K562 (cell line): ENCODE data around the gene IRF8. TPM values are rescaled to one million over a fixed set of nuclear protein-coding genes. Genes with fewer than 3 reads are reported as not detected.

ENCODE experiments used
- ATAC-seq: fragments of 200-7000 bp; cut with Tn5 transposase; 3 replicates; pipeline ENCODE4 v1.9.1; 2020; ENCODE audit warnings: moderate library complexity
- BruUV-seq: library from RNA; stranded (reverse); fragments of 400-500 nt; replicated peaks from 2 replicates; lab custom pipeline; 2021; lab: Mats Ljungman, UMichigan
- CTCF ChIA-PET: fragments of 300-600 bp; formaldehyde crosslinking; extraction: SDS; loops from one replicate; lab custom pipeline; 2021; ENCODE audit warnings: low intra/inter-chr PET ratio; lab: Yijun Ruan, JAX
- POLR2A ChIA-PET: fragments of 300-600, 350-650 bp; sonication (Branson Sonifier 250); formaldehyde crosslinking; extraction: SDS; loops from one replicate; lab custom pipeline; 2021; ENCODE audit warnings: antibody characterized with exemption, inconsistent platforms; lab: Yijun Ruan, JAX
- DNase-seq, 4 experiments: peaks; one replicate each; pipeline versions ENCODE4 v3.0.0 to v3.0.0-alpha.2; 2011 to 2018; ENCODE audit warnings: low spot score in 3 of 4, mixed read lengths in 3 of 4; ENCODE audit errors: extremely low read depth in 1 of 4
- FAIRE-seq: peaks from 2 replicates; lab custom pipeline; 2011; peaks lifted over from hg19 to GRCh38; lab: Jason Lieb, UNC
- H2AFZ ChIP-seq: 2 replicates; pipeline ENCODE4 v1.6.0; 2011; ENCODE audit warnings: low read depth, low read length, control low read depth, inconsistent platforms
- H3K27ac ChIP-seq: fragments of 200-600 bp; 3 replicates; pipeline ENCODE4 v1.8.0; 2011; ENCODE audit warnings: low read depth, mild to moderate bottlenecking, control low read depth, inconsistent platforms, low read length, moderate library complexity, mixed read lengths; ENCODE audit errors: extremely low read depth
- H3K27me3 ChIP-seq, 2 experiments: fragments of 300-600 bp in 1 of 2; 2 replicates in 1 of 2; 3 replicates in 1 of 2; pipeline versions ENCODE4 v1.6.0 to v1.8.0; 2011; ENCODE audit warnings: inconsistent platforms in 2 of 2, low read length in 2 of 2, mild to moderate bottlenecking in 1 of 2, mixed read lengths in 1 of 2, moderate library complexity in 1 of 2; ENCODE audit not compliant: control insufficient read depth in 2 of 2, insufficient read depth in 2 of 2
- H3K36me3 ChIP-seq: fragments of 300-600 bp; 3 replicates; pipeline ENCODE4 v1.8.0; 2011; ENCODE audit warnings: mild to moderate bottlenecking, low read length, inconsistent platforms; ENCODE audit not compliant: control insufficient read depth, insufficient read depth
- H3K4me1 ChIP-seq, 2 experiments: fragments of 200-600 bp in 1 of 2; replicated peaks in 1 of 2; 2 replicates in 1 of 2; 3 replicates in 1 of 2; pipeline versions ENCODE4 v1.5.1 to v1.8.0; 2011; ENCODE audit warnings: inconsistent platforms in 2 of 2, low read length in 2 of 2, mild to moderate bottlenecking in 1 of 2, mixed read lengths in 1 of 2, moderate library complexity in 1 of 2; ENCODE audit not compliant: control insufficient read depth in 2 of 2, insufficient read depth in 2 of 2
- H3K4me2 ChIP-seq: 2 replicates; pipeline ENCODE4 v1.6.1; 2011; ENCODE audit warnings: low read length, control low read depth, inconsistent platforms, mixed read lengths; ENCODE audit not compliant: insufficient read depth
- H3K4me3 ChIP-seq: fragments of 200-600 bp; sonication (generic), shearing (Covaris generic); 2 replicates; pipeline ENCODE4 v1.5.1; 2016; ENCODE audit warnings: control low read depth, inconsistent platforms
- H3K79me2 ChIP-seq: fragments of 200-600 bp; 3 replicates; pipeline ENCODE4 v1.8.0; 2011; ENCODE audit warnings: low read length, inconsistent platforms; ENCODE audit not compliant: control insufficient read depth, insufficient read depth
- H3K9ac ChIP-seq, 2 experiments: 2 replicates each; pipeline versions ENCODE4 v1.6.0 to v1.6.1; 2011; ENCODE audit warnings: low read depth in 2 of 2, low read length in 2 of 2, control low read depth in 1 of 2, inconsistent platforms in 1 of 2, mild to moderate bottlenecking in 1 of 2, mixed read lengths in 1 of 2; ENCODE audit not compliant: insufficient read depth in 1 of 2
- H3K9me1 ChIP-seq: one replicate; pipeline ENCODE4 v1.6.0; 2011; ENCODE audit warnings: inconsistent platforms, mild to moderate bottlenecking, low read length, moderate library complexity; ENCODE audit not compliant: control insufficient read depth, insufficient read depth
- H3K9me3 ChIP-seq: replicated peaks from 2 replicates; pipeline ENCODE4 v1.5.1; 2011; ENCODE audit warnings: low read depth, low read length, inconsistent platforms; ENCODE audit not compliant: control insufficient read depth, insufficient read depth
- H4K20me1 ChIP-seq: replicated peaks from 2 replicates; pipeline ENCODE4 v1.6.1; 2011; ENCODE audit warnings: low read length, inconsistent platforms, mixed read lengths; ENCODE audit not compliant: control insufficient read depth, insufficient read depth
- FOXJ3 ChIP-seq: sonication (generic); formaldehyde crosslinking; IDR thresholded peaks from 2 replicates; pipeline ENCODE4 v1.4.0; 2020; ENCODE audit warnings: mild to moderate bottlenecking, missing genetic modification reagents
- FOXK2 ChIP-seq, 2 experiments: fragments of 450-650 bp; IDR thresholded peaks in 1 of 2; conservative IDR thresholded peaks in 1 of 2; 2 replicates each; pipeline ENCODE4 v1.6.1; 2016; ENCODE audit warnings: low read depth in 2 of 2, mild to moderate bottlenecking in 1 of 2
- RBBP5 ChIP-seq: fragments of 200-600 bp; sonication (generic); IDR thresholded peaks from 2 replicates; pipeline ENCODE4 v1.6.1; 2012; ENCODE audit warnings: borderline replicate concordance, mild to moderate bottlenecking, low read length, control low read depth, inconsistent platforms; ENCODE audit not compliant: insufficient read depth, poor library complexity, severe bottlenecking
- ZFP36 ChIP-seq: fragments of 150-350 bp; IDR thresholded peaks from 2 replicates; pipeline ENCODE4 v1.6.1; 2018; ENCODE audit warnings: low read length, low read depth; ENCODE audit not compliant: partially characterized antibody
- WGBS: fragments of 100-300 bp; shearing (Covaris generic); methylation state at CpG from one replicate; pipeline ENCODE4 v1.1.6; 2016; ENCODE audit warnings: low coverage, mixed read lengths; ENCODE audit not compliant: insufficient coverage; ENCODE audit errors: missing lambda C conversion rate; 5-methylcytosine and 5-hydroxymethylcytosine counted together
- in situ Hi-C: fragments of 300-500 bp; cut with MboI; formaldehyde crosslinking; loops from 4 replicates; pipeline ENCODE4 v1.15.0; 2018; ENCODE audit warnings: inconsistent platforms, mixed read lengths
- intact Hi-C: fragments of 100-400 bp; cut with micrococcal nuclease; formaldehyde crosslinking; loops from 2 replicates; pipeline ENCODE4 v1.14.2; 2022
- polyA plus RNA-seq, 8 experiments: library from polyadenylated mRNA; depleted of rRNA in 4 of 8; stranded (reverse) in 5 of 8; unstranded in 3 of 8; fragments of >200 nt; fragmentation: Nextera tagmentation in 2 of 8; fragmentation: Illumina TruSeq in 1 of 8; extraction: Ambion mirVana in 2 of 8; extraction: Trizol in 1 of 8; gene quantifications; 2 replicates each; pipeline versions ENCODE4 v1.2.1 to v1.2.3, GENCODE V29; 2011 to 2014; ENCODE audit warnings: inconsistent platforms in 1 of 8, missing spikeins in 1 of 8
- total RNA-seq, 7 experiments: library from RNA; depleted of rRNA in 6 of 7; stranded (reverse); fragments of >200 nt in 6 of 7; fragmentation: Illumina TruSeq in 2 of 7; extraction: Trizol in 2 of 7; gene quantifications; 2 replicates each; pipeline versions ENCODE4 v1.2.1 to v1.2.3, GENCODE V29; 2011 to 2021; ENCODE audit warnings: low replicate concordance in 1 of 7

IRF8 gene
- total and polyA plus RNA-seq, 9 of the 15 experiments (the other 6 are each of a cell fraction or from before 2014, with no cell fraction given) = 0.01 to 0.98 TPM; not detected in 7

DNA sequence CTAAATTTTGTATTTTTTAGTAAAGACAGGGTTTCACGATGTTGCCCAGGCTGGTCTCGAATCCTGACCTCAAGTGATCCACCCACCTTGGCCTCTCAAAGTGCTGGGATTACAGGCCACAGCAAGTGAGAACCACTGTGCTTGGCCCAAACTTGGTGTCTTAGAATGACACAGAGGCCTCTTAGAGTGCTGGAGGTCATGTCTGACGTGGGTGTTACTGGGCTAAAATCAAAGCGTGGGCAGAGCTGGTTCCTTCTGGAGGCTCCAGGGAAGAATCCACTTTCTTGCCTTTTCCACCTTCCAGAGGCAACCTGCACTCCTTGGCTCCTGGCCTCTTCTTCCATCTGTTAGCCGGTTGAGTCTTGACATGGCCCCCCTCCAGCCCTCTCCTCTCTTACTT is 53.8 kb downstream of the IRF8 start (continued):
- no peak for TF ChIP-seq FOXK2 (conservative IDR thresholded peaks at IDR 0.05 in 1 of 2, IDR thresholded peaks at IDR 0.05 in 1 of 2; ENCODE audit: low read depth in 2 of 2)
- TF ChIP-seq RBBP5 = no peak

DNA sequence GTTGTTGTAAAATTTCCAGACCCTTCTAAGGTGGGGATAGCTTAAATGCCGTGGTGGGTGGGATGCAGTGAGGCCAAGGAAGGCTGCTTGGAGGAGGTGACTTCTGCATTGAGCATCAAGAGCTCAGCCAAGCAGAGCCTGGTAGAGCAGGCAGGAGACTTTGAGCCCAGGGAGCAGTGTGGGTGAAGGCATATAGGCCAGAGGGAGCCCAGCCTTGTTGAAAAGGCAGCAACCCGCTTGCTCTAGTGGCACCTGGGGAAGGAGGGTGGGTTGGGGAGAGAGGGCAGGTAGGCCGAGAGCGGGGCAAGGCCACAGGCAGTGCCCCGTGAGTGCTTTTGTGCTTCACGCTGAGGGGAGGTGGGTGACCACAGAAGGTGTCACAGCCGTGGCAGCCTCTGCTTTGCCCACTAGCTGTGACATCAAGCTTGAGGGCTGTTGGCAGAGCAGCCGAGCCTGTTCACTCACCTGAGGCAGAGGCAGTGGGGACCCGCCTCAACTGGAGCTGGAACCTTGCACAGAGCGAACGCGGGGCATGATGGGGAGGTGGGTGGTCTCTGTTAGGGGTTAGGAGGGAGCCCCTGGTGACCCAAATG is 56.1 kb downstream of the IRF8 start:
- no peak overlapping the region for H3K4me2 ChIP-seq
- intact Hi-C loops (no loop called here), in situ Hi-C loops (no loop called here)
- CTCF ChIA-PET = no interaction called here
- FAIRE-seq = no peak
- H3K27me3 ChIP-seq = peaks cover 29 to 63% of the 10 kb centered on the region in 2 experiments; a peak in 4 of 5 replicates
- H3K79me2 ChIP-seq = no peaks in the 10 kb centered on the region
- H3K27ac ChIP-seq = no peak overlapping the region
- no peak overlapping the region for H2AFZ ChIP-seq
- no peak overlapping the region for H3K9ac ChIP-seq
- DNase-seq = no peak
- H3K4me1 ChIP-seq = no peaks in the 10 kb centered on the region
- POLR2A ChIA-PET = no interaction called here
- no peaks in the 10 kb centered on the region for H3K36me3 ChIP-seq
- ATAC-seq = no peak
- no peak overlapping the region for H3K4me3 ChIP-seq
- TF ChIP-seq FOXJ3 (CRISPR knock-in tag) (no peak), ZFP36 (peak; percentile 48)
- H3K9me3 ChIP-seq = no peaks in the 10 kb centered on the region
- H3K9me1 ChIP-seq = no peaks in the 10 kb centered on the region
- WGBS = 0% methylated on average over 10 of the region's 12 CpGs
- no peaks in the 10 kb centered on the region; the same call in 1 of the 2 replicates for H4K20me1 ChIP-seq
- BruUV-seq = no TSS peak
